HG02610 (cell line): Measurements from ENCODE around the gene SCART1.
"Not testable (repeated sequence)": the region's sequence is repeated elsewhere in the genome, so short reads cannot be mapped to it uniquely, and the experiment has no call there.

Experiments
- ATAC-seq: cut with Tn5 transposase; IDR thresholded peaks from one replicate; pipeline ENCODE4 v1.9.1; 2021; ENCODE audit warnings: mild to moderate bottlenecking, moderate library complexity; ENCODE audit not compliant: unreplicated experiment

SCART1 gene

GRCh38 chr10:133431888-133432613 is 21.7 kb upstream of the SCART1 start:
- ATAC-seq: not testable (repeated sequence)

DNA sequence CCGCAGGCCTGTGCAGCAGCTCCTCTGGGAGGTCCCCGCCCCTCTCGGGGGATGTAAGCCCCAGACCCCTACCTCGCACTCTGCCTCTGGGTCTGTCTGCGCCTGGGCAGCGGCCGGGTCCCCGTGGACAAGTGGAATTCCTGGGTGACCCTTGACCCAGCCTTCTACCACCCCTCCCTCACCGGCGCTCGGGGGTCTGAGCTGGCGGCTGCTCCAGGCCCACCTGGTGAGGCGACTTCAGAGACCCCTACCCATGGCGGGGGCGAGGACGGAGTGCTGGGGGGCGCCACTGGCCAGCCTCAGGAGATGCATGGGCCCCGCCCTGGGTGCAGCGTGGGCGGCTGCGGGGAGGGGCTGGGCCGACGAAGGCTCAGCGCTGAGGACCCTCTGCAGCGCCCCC is 21.0 kb upstream of the SCART1 start:
- ATAC-seq: not testable (repeated sequence)

DNA sequence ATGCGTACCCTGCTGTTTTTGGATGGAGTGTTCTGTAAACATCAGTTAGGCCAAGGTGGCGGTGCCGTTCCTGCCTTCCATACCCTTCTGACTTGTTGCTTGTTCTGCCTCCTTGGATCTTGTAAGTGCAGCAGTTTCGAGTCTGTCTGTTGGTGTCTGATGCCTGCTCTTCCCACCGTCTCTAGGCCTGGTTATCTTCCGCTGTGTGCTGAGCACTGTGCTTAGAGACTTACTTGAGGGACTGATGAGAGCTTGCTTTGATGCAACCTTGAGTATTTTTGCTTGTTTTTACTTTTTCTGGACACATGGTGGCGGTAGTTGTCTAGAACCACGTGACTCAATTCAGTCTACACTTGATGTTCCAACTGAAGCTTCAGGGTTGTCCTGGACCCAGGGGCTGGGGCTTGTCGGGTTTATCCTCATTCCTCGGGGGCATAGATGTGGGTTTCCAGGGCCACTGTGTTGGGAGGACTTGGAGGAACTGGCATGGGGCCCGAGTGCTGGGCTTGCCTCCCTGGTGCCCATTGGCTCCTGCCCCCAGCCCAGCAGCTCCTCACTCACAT is 15.0 kb upstream of the SCART1 start:
- no peak for ATAC-seq

GRCh38 chr10:133439517-133440461 is 14.0 kb upstream of the SCART1 start:
- ATAC-seq: no peak

DNA sequence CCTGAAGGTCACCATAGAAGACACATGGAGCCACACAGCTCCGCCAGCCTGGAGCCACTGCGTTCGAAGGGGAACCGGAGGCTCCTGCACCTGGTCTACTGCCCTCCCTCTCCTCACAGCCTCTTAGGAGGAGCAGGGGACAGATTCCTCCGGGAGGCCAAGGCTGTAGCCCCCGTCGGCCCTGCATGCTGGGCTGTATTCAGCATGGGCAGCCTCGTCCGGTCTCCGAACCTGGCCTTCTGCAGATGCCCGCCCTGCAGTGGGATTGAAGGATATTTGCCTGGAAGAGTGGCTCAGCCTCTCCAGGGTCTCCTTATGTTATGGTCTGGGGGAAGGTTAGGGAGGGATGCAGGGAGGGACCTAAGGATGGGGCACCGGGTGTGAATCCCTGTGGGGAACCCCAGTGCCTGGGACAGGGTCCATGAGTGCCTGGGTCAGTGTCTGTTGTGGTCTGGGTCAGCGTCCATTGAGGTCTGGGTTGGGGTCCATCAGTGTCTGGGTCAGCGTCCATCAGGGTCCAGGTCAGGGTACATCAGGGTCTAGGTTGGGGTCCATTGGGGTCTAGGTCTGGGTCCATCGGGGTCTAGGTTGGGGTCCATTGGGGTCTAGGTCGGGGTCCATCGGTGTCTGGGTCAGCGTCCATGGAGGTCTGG is 13.0 kb upstream of the SCART1 start:
- ATAC-seq: no peak

DNA sequence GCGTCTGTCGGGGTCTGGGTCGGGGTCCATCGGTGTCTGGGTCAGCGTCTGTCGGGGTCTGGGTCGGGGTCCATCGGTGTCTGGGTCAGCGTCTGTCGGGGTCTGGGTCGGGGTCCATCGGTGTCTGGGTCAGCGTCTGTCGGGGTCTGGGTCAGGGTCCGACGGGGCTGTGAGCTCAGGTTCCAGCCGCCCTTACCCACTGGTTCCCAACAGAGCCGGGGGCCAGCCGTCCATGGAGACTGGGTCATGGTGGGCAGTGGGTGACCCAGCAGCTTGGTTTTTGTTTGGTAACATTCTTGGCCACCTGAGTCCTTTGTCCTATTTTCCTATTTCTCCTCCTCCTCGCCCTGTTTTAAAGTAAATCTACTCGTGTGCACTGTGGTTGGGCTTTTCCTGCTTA is 12.4 kb upstream of the SCART1 start:
- ATAC-seq: not testable (repeated sequence)

DNA sequence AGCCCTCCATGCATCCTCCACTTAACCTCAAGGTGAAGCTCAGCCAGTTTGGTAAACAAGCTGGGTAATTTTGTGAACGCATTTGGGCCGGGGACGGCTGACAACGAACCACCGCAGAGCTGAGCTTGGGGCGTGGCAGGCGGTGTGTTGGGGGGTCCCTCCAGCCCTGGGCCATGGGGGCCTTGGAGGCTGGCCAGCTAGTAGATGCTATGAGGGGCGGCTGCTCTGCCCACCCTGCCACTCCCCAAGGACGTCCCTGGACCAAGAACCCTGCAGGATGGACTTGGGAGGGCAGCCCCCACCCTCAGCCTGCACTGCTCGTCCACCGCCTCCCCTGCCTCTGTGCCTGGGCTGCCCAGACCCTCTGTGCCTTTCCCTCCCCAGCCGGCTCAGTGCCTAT is 12.0 kb upstream of the SCART1 start:
- ATAC-seq: no peak

- ATAC-seq: no peak
Observed at GRCh38 chr10:133442191-133442966, 11.4 kb upstream of the SCART1 start.

DNA sequence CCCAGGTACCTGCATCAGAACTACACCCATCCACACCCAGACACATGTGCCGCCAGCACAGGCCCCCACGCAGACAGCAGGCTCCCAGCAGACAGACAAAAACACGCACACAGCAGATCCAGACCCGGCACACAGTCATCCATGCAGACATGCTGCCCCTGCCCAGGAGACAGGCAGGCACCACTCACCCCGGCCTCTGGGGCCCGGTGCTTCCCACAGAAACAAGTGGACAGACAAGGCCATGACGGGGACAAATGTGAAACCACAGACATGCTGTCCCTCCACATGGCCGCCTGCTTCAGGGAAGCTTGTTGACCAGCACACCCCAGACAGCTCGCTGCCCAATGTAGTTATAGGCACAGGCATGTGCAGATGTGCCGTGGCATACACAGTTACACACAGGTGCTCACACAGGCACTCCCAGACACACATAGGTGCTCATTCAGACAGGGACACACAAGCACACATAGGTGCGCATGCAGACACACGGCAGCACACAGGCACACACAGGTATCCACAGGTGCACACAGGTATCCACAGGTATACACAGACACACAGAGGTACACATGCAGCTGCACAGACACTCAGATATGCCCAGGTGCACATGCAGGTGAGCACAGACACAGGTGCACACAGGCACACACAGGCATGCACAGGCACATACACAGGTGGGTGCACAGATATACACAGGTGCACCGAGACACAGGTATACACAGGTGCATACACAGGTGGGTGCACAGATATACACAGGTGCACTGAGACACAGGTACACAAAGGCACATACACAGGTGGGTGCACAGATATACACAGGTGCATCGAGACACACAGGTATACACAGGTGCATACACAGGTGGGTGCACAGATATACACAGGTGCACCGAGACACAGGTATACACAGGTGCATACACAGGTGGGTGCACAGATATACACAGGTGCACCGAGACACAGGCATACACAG is 10.5 kb upstream of the SCART1 start:
- ATAC-seq: no peak

GRCh38 chr10:133444342-133445267 is 9.1 kb upstream of the SCART1 start:
- ATAC-seq: no peak

- no peak for ATAC-seq
Observed at GRCh38 chr10:133445268-133445732, 8.4 kb upstream of the SCART1 start.

GRCh38 chr10:133445751-133446708 is 7.7 kb upstream of the SCART1 start:
- ATAC-seq: no peak

- ATAC-seq: no peak
Observed at GRCh38 chr10:133446979-133447378, 6.8 kb upstream of the SCART1 start.

DNA sequence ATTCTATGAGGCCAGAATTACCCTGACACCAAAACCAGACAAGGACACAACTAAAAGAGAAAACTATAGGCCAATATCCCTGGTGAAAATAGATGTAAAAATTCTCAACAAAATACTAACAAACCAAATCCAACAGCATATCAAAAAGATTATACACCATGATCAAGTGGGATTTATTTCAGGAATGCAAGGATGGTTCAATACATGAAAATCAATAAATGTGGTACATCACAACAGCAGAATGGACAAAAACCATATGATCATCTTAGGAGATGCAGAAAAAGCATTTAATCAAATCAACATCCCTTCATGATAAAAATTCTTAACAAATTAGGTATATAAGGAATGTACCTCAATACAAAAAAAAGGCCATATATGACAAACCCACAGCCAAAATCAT is 5.6 kb upstream of the SCART1 start:
- ATAC-seq: no peak

DNA sequence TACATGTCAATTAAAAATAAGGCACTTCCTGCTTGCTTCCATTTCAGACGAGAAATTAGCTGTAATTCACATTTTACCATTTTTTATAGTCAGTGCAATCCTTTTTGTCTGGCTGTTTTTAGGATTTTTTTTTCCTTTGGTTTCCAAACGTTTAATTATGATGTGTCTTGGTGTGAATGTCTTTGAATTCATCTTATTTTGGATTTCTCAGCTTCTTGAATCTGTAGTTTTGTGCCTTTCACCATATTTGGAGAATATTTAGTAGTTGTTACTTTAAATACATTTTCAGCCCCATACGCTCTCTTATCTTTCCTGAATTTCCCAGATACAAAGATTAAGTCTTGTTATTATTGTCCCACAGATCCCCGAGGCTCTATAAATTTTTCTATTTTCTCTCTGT is 2.4 kb upstream of the SCART1 start:
- no peak for ATAC-seq

- ATAC-seq: no peak
Observed at GRCh38 chr10:133452453-133452852, 1.3 kb upstream of the SCART1 start.
